K562 (cell line): ENCODE data around the gene CTDSP1. TPM values are rescaled to one million over a fixed set of nuclear protein-coding genes. Genes with fewer than 3 reads are reported as not detected.

Experiments
- ASH1L ChIP-seq: fragments of 450-650 bp; IDR thresholded peaks from 2 replicates; pipeline ENCODE4 v1.6.1; 2018; ENCODE audit warnings: borderline replicate concordance, mild to moderate bottlenecking, low read depth; ENCODE audit not compliant: partially characterized antibody
- BHLHE40 ChIP-seq: IDR thresholded peaks from 2 replicates; pipeline ENCODE4 v1.6.1; 2011; ENCODE audit warnings: low read length, improper control_type of control experiment
- CBX5 ChIP-seq: IDR thresholded peaks from 2 replicates; pipeline ENCODE4 v1.6.1; 2014; ENCODE audit warnings: low read depth, borderline replicate concordance
- ELF2 ChIP-seq: fragments of 250-450 bp; sonication (Bioruptor Pico); IDR thresholded peaks from 2 replicates; pipeline ENCODE4 v1.5.0; 2021; ENCODE audit warnings: mild to moderate bottlenecking
- KHSRP ChIP-seq: fragments of 450-650 bp; IDR thresholded peaks from 2 replicates; pipeline ENCODE4 v1.6.1; 2017
- KLF6 ChIP-seq: fragments of 250-450 bp; sonication (Bioruptor Pico); IDR thresholded peaks from 2 replicates; pipeline ENCODE4 v1.4.0; 2020; ENCODE audit warnings: mild to moderate bottlenecking, moderate library complexity, borderline replicate concordance
- MEIS2 ChIP-seq: fragments of 450-650 bp; IDR thresholded peaks from 2 replicates; pipeline ENCODE4 v1.6.1; 2014; ENCODE audit warnings: mild to moderate bottlenecking; ENCODE audit not compliant: partially characterized antibody
- PCBP1 ChIP-seq: fragments of 200-400 bp; formaldehyde crosslinking; IDR thresholded peaks from 2 replicates; pipeline ENCODE4 v1.6.1; 2018; ENCODE audit warnings: mild to moderate bottlenecking, low read depth, low read length; ENCODE audit not compliant: poor library complexity, severe bottlenecking
- PHF20 ChIP-seq: fragments of 450-650 bp; IDR thresholded peaks from 2 replicates; pipeline ENCODE4 v1.6.1; 2018; ENCODE audit not compliant: partially characterized antibody
- RBM25 ChIP-seq: fragments of 200-400 bp; formaldehyde crosslinking; IDR thresholded peaks from 2 replicates; pipeline ENCODE4 v1.6.1; 2018; ENCODE audit warnings: low read length, low read depth, moderate library complexity; ENCODE audit not compliant: severe bottlenecking
- SMAD1 ChIP-seq: fragments of 150-350 bp; IDR thresholded peaks from 2 replicates; pipeline ENCODE4 v1.6.1; 2014; ENCODE audit warnings: low read length, low read depth; ENCODE audit not compliant: partially characterized antibody
- SPI1 ChIP-seq: IDR thresholded peaks from 2 replicates; pipeline ENCODE4 v1.6.1; 2011; ENCODE audit warnings: low read depth, low read length, control low read depth, borderline replicate concordance
- TCF7L2 ChIP-seq: fragments of 150-350 bp; IDR thresholded peaks from 2 replicates; pipeline ENCODE4 v1.6.1; 2016; ENCODE audit warnings: low read depth, mild to moderate bottlenecking, low read length, moderate library complexity
- YY1 ChIP-seq, 3 experiments: IDR thresholded peaks; 2 replicates each; pipeline ENCODE4 v1.6.1; 2011; ENCODE audit warnings: low read length in 2 of 3, mild to moderate bottlenecking in 2 of 3, moderate library complexity in 2 of 3, borderline replicate concordance in 1 of 3, control low read depth in 1 of 3, low read depth in 1 of 3; ENCODE audit not compliant: insufficient read depth in 3 of 3, insufficient replicate concordance in 2 of 3, control insufficient read depth in 1 of 3, insufficient read length in 1 of 3; ENCODE audit errors: extremely low read depth in 1 of 3
- ZFP30 ChIP-seq: fragments of 250-450 bp; sonication (Bioruptor Pico); IDR thresholded peaks from 2 replicates; pipeline ENCODE4 v1.8.0; 2022; ENCODE audit warnings: moderate library complexity, mild to moderate bottlenecking, inconsistent platforms, borderline replicate concordance
- ZFPM2 ChIP-seq: fragments of 250-450 bp; sonication (Bioruptor Pico); IDR thresholded peaks from 2 replicates; pipeline ENCODE4 v1.5.1; 2022; ENCODE audit warnings: mild to moderate bottlenecking
- ZNF134 ChIP-seq: fragments of 250-450 bp; sonication (Bioruptor Pico); conservative IDR thresholded peaks from 2 replicates; pipeline ENCODE4 v1.4.0; 2020
- ZNF253 ChIP-seq: fragments of 250-450 bp; sonication (Bioruptor Pico); conservative IDR thresholded peaks from 2 replicates; pipeline ENCODE4 v1.6.1; 2021; ENCODE audit warnings: mild to moderate bottlenecking
- ZNF408 ChIP-seq: fragments of 250-450 bp; sonication (Bioruptor Pico); IDR thresholded peaks from 2 replicates; pipeline ENCODE4 v1.4.0; 2020; ENCODE audit warnings: low read depth, mild to moderate bottlenecking, moderate library complexity
- ZNF699 ChIP-seq: fragments of 250-450 bp; sonication (Bioruptor Pico); IDR thresholded peaks from 2 replicates; pipeline ENCODE4 v1.8.0; 2021; ENCODE audit warnings: mild to moderate bottlenecking, moderate library complexity; ENCODE audit not compliant: insufficient replicate concordance
- polyA plus RNA-seq, 8 experiments: library from polyadenylated mRNA; depleted of rRNA in 4 of 8; stranded (reverse) in 5 of 8; unstranded in 3 of 8; fragments of >200 nt; fragmentation: Nextera tagmentation in 2 of 8; fragmentation: Illumina TruSeq in 1 of 8; extraction: Ambion mirVana in 2 of 8; extraction: Trizol in 1 of 8; gene quantifications; 2 replicates each; pipeline versions ENCODE4 v1.2.1 to v1.2.3, GENCODE V29; 2011 to 2014; ENCODE audit warnings: inconsistent platforms in 1 of 8, missing spikeins in 1 of 8
- total RNA-seq, 7 experiments: library from RNA; depleted of rRNA in 6 of 7; stranded (reverse); fragments of >200 nt in 6 of 7; fragmentation: Illumina TruSeq in 2 of 7; extraction: Trizol in 2 of 7; gene quantifications; 2 replicates each; pipeline versions ENCODE4 v1.2.1 to v1.2.3, GENCODE V29; 2011 to 2021; ENCODE audit warnings: low replicate concordance in 1 of 7
- TF ChIP-seq, protein P1 (sequence below): fragments of 250-450 bp; sonication (Bioruptor Pico); IDR thresholded peaks from 2 replicates; pipeline ENCODE4 v1.4.0; 2020; ENCODE audit warnings: mild to moderate bottlenecking, moderate library complexity
- TF ChIP-seq, protein P2 (sequence below), 2 experiments: IDR thresholded peaks; 2 replicates each; pipeline ENCODE4 v1.6.1; 2011; ENCODE audit warnings: borderline replicate concordance in 1 of 2, control low read depth in 1 of 2, low read depth in 1 of 2, low read length in 1 of 2, mild to moderate bottlenecking in 1 of 2, mixed read lengths in 1 of 2, moderate library complexity in 1 of 2; ENCODE audit not compliant: insufficient read depth in 1 of 2, insufficient read length in 1 of 2, poor library complexity in 1 of 2, severe bottlenecking in 1 of 2; ENCODE audit errors: extremely low read depth in 1 of 2

CTDSP1 gene
- total and polyA plus RNA-seq, 9 of the 15 experiments (the other 6 are each of a cell fraction or from before 2014, with no cell fraction given), result 2.4 to 74.8 (median 45.8) TPM

DNA sequence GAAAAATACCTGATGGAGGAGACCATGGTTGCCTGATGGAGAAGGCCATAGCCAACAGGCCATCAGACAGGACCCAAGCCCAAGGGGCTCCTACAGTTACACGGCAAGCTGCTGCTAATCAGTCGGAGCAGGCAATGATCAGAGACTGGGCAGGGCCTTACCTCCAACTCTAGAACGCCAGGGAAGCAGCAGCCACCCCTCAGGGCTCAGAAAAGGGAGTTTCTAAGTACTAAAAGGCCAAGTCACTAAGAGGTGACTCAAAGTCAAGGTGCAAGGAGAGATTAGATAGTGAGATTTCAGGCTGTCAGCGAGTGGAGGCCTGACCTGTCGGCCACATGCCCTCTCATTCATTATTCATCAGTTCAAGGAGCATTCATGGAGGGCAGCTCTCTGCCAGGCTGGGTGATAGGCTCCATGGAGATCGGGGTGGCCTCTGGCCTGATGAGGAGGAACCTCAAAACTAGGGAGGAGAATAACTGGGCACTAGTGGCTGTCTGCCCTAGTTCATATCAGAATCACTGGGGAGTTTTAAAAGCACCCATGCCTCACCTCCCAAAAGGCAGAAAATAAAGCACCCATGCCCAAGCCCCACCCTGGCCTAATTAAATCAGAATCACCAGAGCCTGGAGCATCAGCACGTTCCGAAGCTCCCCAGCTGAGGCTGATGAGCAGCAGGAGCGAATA is 22.9 kb downstream of the CTDSP1 start (continued):
- TF ChIP-seq, protein P1, sequence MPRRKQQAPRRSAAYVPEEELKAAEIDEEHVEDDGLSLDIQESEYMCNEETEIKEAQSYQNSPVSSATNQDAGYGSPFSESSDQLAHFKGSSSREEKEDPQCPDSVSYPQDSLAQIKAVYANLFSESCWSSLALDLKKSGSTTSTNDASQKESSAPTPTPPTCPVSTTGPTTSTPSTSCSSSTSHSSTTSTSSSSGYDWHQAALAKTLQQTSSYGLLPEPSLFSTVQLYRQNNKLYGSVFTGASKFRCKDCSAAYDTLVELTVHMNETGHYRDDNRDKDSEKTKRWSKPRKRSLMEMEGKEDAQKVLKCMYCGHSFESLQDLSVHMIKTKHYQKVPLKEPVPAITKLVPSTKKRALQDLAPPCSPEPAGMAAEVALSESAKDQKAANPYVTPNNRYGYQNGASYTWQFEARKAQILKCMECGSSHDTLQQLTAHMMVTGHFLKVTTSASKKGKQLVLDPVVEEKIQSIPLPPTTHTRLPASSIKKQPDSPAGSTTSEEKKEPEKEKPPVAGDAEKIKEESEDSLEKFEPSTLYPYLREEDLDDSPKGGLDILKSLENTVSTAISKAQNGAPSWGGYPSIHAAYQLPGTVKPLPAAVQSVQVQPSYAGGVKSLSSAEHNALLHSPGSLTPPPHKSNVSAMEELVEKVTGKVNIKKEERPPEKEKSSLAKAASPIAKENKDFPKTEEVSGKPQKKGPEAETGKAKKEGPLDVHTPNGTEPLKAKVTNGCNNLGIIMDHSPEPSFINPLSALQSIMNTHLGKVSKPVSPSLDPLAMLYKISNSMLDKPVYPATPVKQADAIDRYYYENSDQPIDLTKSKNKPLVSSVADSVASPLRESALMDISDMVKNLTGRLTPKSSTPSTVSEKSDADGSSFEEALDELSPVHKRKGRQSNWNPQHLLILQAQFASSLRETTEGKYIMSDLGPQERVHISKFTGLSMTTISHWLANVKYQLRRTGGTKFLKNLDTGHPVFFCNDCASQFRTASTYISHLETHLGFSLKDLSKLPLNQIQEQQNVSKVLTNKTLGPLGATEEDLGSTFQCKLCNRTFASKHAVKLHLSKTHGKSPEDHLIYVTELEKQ (CRISPR knock-in tag), result no peak
- TF ChIP-seq PHF20, result no peak
- TF ChIP-seq BHLHE40, result 0 out of 2 replicates have a peak, but pooled peaks have one; percentile 27
- no peak for TF ChIP-seq RBM25
- TF ChIP-seq YY1 (IDR thresholded peaks at IDR 0.05; ENCODE audit: borderline replicate concordance in 1 of 3, control insufficient read depth in 1 of 3, extremely low read depth in 1 of 3, insufficient read depth in 3 of 3, insufficient read length in 1 of 3, insufficient replicate concordance in 2 of 3, low read depth in 1 of 3, low read length in 2 of 3), result no peak
- peak; percentile 95 for TF ChIP-seq MEIS2
- TF ChIP-seq KHSRP, result peak; percentile 51; the same call in 1 of the 2 replicates
- TF ChIP-seq SPI1, result no peak
- TF ChIP-seq ZNF408 (CRISPR knock-in tag), result no peak
- TF ChIP-seq, protein P2, sequence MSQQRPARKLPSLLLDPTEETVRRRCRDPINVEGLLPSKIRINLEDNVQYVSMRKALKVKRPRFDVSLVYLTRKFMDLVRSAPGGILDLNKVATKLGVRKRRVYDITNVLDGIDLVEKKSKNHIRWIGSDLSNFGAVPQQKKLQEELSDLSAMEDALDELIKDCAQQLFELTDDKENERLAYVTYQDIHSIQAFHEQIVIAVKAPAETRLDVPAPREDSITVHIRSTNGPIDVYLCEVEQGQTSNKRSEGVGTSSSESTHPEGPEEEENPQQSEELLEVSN (IDR thresholded peaks at IDR 0.05; ENCODE audit: borderline replicate concordance in 1 of 2, extremely low read depth in 1 of 2, insufficient read depth in 1 of 2, insufficient read length in 1 of 2, low read depth in 1 of 2, low read length in 1 of 2, poor library complexity in 1 of 2, severe bottlenecking in 1 of 2), result no peak
- no peak for TF ChIP-seq ZFP30 (CRISPR knock-in tag)
- no peak for TF ChIP-seq ASH1L
- no peak for TF ChIP-seq ELF2 (CRISPR knock-in tag)
- TF ChIP-seq KLF6, result no peak
- TF ChIP-seq SMAD1, result no peak
- no peak for TF ChIP-seq CBX5
- TF ChIP-seq TCF7L2, result no peak
- no peak for TF ChIP-seq ZFPM2 (CRISPR knock-in tag)
- TF ChIP-seq ZNF699, result no peak
- TF ChIP-seq PCBP1, result no peak
- TF ChIP-seq ZNF253, result no peak
- no peak for TF ChIP-seq ZNF134 (CRISPR knock-in tag)
